ENCODE results near the gene MTF2. TPM values are rescaled to one million over a fixed set of nuclear protein-coding genes. Genes with fewer than 3 reads are reported as not detected.

Gene MTF2
- polyA plus RNA-seq, 1 donor (not counting 4 experiments of a cell fraction or from before 2014, with no cell fraction given) = 24.8 TPM

GRCh38 chr1:93113127-93113526 lies 34.0 kb downstream of the MTF2 start:
- FAIRE-seq = no peak
- H3K4me1 ChIP-seq (ENCODE audit: control insufficient read depth, extremely low read depth, insufficient read depth, low read length) = no peaks in the 10 kb centered on the region
- no peak for DNase-seq (ENCODE audit: low read depth, low spot score)

GRCh38 chr1:93114391-93114790 lies 35.3 kb downstream of the MTF2 start:
- DNase-seq (ENCODE audit: low read depth, low spot score) = no peak
- Histone ChIP-seq H3K9ac (ENCODE audit: control insufficient read depth, extremely low read depth, insufficient read depth, low read length) (no peak overlapping the region), H4K20me1 (ENCODE audit: control insufficient read depth, extremely low read depth, insufficient read depth, low read length) (peaks cover 2% of the 10 kb centered on the region), H3K4me2 (ENCODE audit: control insufficient read depth, extremely low read depth, insufficient read depth, low read depth, low read length) (no peak overlapping the region), H3K36me3 (ENCODE audit: control insufficient read depth in 2 of 2, extremely low read depth in 1 of 2, insufficient read depth in 2 of 2, low read length in 2 of 2) (peaks cover 0 to 11% of the 10 kb centered on the region in 2 experiments), H3K79me2 (ENCODE audit: control insufficient read depth, insufficient read depth, low read length) (peaks cover 19% of the 10 kb centered on the region), H3K4me1 (ENCODE audit: control insufficient read depth, extremely low read depth, insufficient read depth, low read length) (no peaks in the 10 kb centered on the region), H3K9me3 (ENCODE audit: control insufficient read depth, low read depth, low read length) (no peaks in the 10 kb centered on the region), H3K27me3 (ENCODE audit: control insufficient read depth, extremely low read depth, insufficient read depth, low read length) (no peaks in the 10 kb centered on the region), H3K27ac (ENCODE audit: control insufficient read depth, insufficient read depth, low read length) (no peak overlapping the region), H3K4me3 (ENCODE audit: control insufficient read depth in 2 of 3, extremely low read depth in 1 of 3, insufficient read depth in 2 of 3, low read depth in 1 of 3, low read length in 3 of 3) (no peak overlapping the region), H3K9me1 (ENCODE audit: control insufficient read depth, extremely low read depth, insufficient read depth, low read length) (no peaks in the 10 kb centered on the region), H2AFZ (ENCODE audit: control insufficient read depth, low read length) (no peak overlapping the region)
- no peak for TF ChIP-seq CTCF (optimal IDR thresholded peaks at IDR 0.05 in 1 of 3, IDR thresholded peaks at IDR 0.05 in 1 of 3, conservative IDR thresholded peaks at IDR 0.05 in 1 of 3; ENCODE audit: extremely low read depth in 1 of 3, insufficient read depth in 2 of 3, low read length in 3 of 3)
- TF ChIP-seq EZH2 (IDR thresholded peaks at IDR 0.05; ENCODE audit: low read length) = no peak
- no peak for FAIRE-seq
- dilution Hi-C loops (cut with MboI; ENCODE audit: extremely low pct_ligation_motif_present, low sequenced_read_pairs) = no loop called here

More at GRCh38 chr1:93113127-93113526, 34.0 kb downstream of the MTF2 start:
- dilution Hi-C loops (cut with MboI; ENCODE audit: extremely low pct_ligation_motif_present, low sequenced_read_pairs) = no loop called here
- no peak for TF ChIP-seq CTCF (optimal IDR thresholded peaks at IDR 0.05 in 1 of 3, IDR thresholded peaks at IDR 0.05 in 1 of 3, conservative IDR thresholded peaks at IDR 0.05 in 1 of 3; ENCODE audit: extremely low read depth in 1 of 3, insufficient read depth in 2 of 3, low read length in 3 of 3)
- no peak for TF ChIP-seq EZH2 (IDR thresholded peaks at IDR 0.05; ENCODE audit: low read length)
- H3K4me2 ChIP-seq (ENCODE audit: control insufficient read depth, extremely low read depth, insufficient read depth, low read depth, low read length) = no peak overlapping the region
- H3K9me3 ChIP-seq (ENCODE audit: control insufficient read depth, low read depth, low read length) = no peaks in the 10 kb centered on the region
- peaks cover 0 to 9% of the 10 kb centered on the region in 2 experiments for H3K36me3 ChIP-seq (ENCODE audit: control insufficient read depth in 2 of 2, extremely low read depth in 1 of 2, insufficient read depth in 2 of 2, low read length in 2 of 2)
- H3K9ac ChIP-seq (ENCODE audit: control insufficient read depth, extremely low read depth, insufficient read depth, low read length) = no peak overlapping the region
- peaks cover 2% of the 10 kb centered on the region for H4K20me1 ChIP-seq (ENCODE audit: control insufficient read depth, extremely low read depth, insufficient read depth, low read length)
- H3K9me1 ChIP-seq (ENCODE audit: control insufficient read depth, extremely low read depth, insufficient read depth, low read length) = no peaks in the 10 kb centered on the region
- peaks cover 27% of the 10 kb centered on the region for H3K79me2 ChIP-seq (ENCODE audit: control insufficient read depth, insufficient read depth, low read length)
- no peak overlapping the region for H2AFZ ChIP-seq (ENCODE audit: control insufficient read depth, low read length)
- H3K4me3 ChIP-seq (ENCODE audit: control insufficient read depth in 2 of 3, extremely low read depth in 1 of 3, insufficient read depth in 2 of 3, low read depth in 1 of 3, low read length in 3 of 3) = no peak overlapping the region
- H3K27me3 ChIP-seq (ENCODE audit: control insufficient read depth, extremely low read depth, insufficient read depth, low read length) = no peaks in the 10 kb centered on the region
- H3K27ac ChIP-seq (ENCODE audit: control insufficient read depth, insufficient read depth, low read length) = no peak overlapping the region

Measured in keratinocyte (primary cell).